Fibroblast of lung (primary cell): Measurements from ENCODE around the gene FOXS1. TPM values are rescaled to one million over a fixed set of nuclear protein-coding genes. Genes with fewer than 3 reads are reported as not detected.
"Not testable (repeated sequence)": the region's sequence is repeated elsewhere in the genome, so short reads cannot be mapped to it uniquely, and the experiment has no call there.

Source experiments
- DNase-seq, 2 donors: peaks; one replicate each; pipeline versions ENCODE4 v3.0.0 to v3.0.0-alpha.2; 2010; ENCODE audit warnings: low read depth in 2 of 2
- H2AFZ ChIP-seq: 2 replicates; pipeline ENCODE4 v1.5.1; 2012; ENCODE audit warnings: low read length, control low read depth, inconsistent platforms
- H3K27ac ChIP-seq: 2 replicates; pipeline ENCODE4 v1.5.1; 2011; ENCODE audit warnings: low read length, control low read depth; ENCODE audit not compliant: insufficient read depth
- H3K27me3 ChIP-seq: 2 replicates; pipeline ENCODE4 v1.5.1; 2011; ENCODE audit warnings: mild to moderate bottlenecking, low read length; ENCODE audit not compliant: control insufficient read depth, insufficient read depth
- H3K36me3 ChIP-seq: 2 replicates; pipeline ENCODE4 v1.5.1; 2011; ENCODE audit warnings: low read length; ENCODE audit not compliant: control insufficient read depth, insufficient read depth
- H3K4me1 ChIP-seq: 2 replicates; pipeline ENCODE4 v1.5.1; 2011; ENCODE audit warnings: low read length; ENCODE audit not compliant: control insufficient read depth, insufficient read depth; ENCODE audit errors: extremely low read depth
- H3K4me2 ChIP-seq: 2 replicates; pipeline ENCODE4 v1.5.1; 2011; ENCODE audit warnings: low read length, control low read depth; ENCODE audit not compliant: insufficient read depth; ENCODE audit errors: extremely low read depth
- H3K4me3 ChIP-seq, 4 experiments: fragments of 200-600 bp in 1 of 4; sonication (generic) in 1 of 4; replicated peaks in 1 of 4; 2 replicates each; pipeline ENCODE4 v1.5.1; 2011 to 2016; ENCODE audit warnings: low read length in 4 of 4, low read depth in 3 of 4, mild to moderate bottlenecking in 3 of 4, control low read depth in 2 of 4, inconsistent platforms in 1 of 4, mixed read lengths in 1 of 4; ENCODE audit not compliant: insufficient read depth in 1 of 4; ENCODE audit errors: control extremely low read depth in 1 of 4
- H3K79me2 ChIP-seq: 2 replicates; pipeline ENCODE4 v1.5.1; 2012; ENCODE audit warnings: mild to moderate bottlenecking, low read length, inconsistent platforms; ENCODE audit not compliant: control insufficient read depth, insufficient read depth
- H3K9ac ChIP-seq: 2 replicates; pipeline ENCODE4 v1.5.1; 2011; ENCODE audit warnings: mild to moderate bottlenecking, low read length, control low read depth; ENCODE audit not compliant: insufficient read depth
- H3K9me3 ChIP-seq: 2 replicates; pipeline ENCODE4 v1.5.1; 2012; ENCODE audit warnings: low read depth, low read length; ENCODE audit not compliant: control insufficient read depth, insufficient read depth
- H4K20me1 ChIP-seq: 2 replicates; pipeline ENCODE4 v1.5.1; 2011; ENCODE audit warnings: low read length; ENCODE audit not compliant: control insufficient read depth, insufficient read depth; ENCODE audit errors: extremely low read depth
- EZH2 ChIP-seq: IDR thresholded peaks from 2 replicates; pipeline ENCODE4 v1.5.1; 2012; ENCODE audit warnings: low read length, control low read depth, mild to moderate bottlenecking; ENCODE audit errors: missing control alignments
- polyA plus RNA-seq, 2 donors: library from polyadenylated mRNA; depleted of rRNA in 1 of 2; stranded (reverse) in 1 of 2; unstranded in 1 of 2; fragments of >200 nt; gene quantifications; 2 replicates each; pipeline ENCODE4 v1.2.1, GENCODE V29; 2011 to 2012; ENCODE audit warnings: missing spikeins in 1 of 2
- total RNA-seq: library from RNA; depleted of rRNA; stranded (reverse); fragments of >200 nt; gene quantifications from 2 replicates; pipeline ENCODE4 v1.2.1, GENCODE V29; 2014
- TF ChIP-seq, protein P1 (sequence below), 2 donors: IDR thresholded peaks in 1 of 2; conservative IDR thresholded peaks in 1 of 2; 1 replicate in 1 of 2; 2 replicates in 1 of 2; pipeline ENCODE4 v1.5.1; 2011 to 2012; ENCODE audit warnings: low read length in 2 of 2, control low read depth in 1 of 2, inconsistent platforms in 1 of 2, low read depth in 1 of 2, mild to moderate bottlenecking in 1 of 2

The FOXS1 gene
- total and polyA plus RNA-seq, 2 donors (not counting 1 experiment from before 2014, with no cell fraction given): under 0.01 TPM; not detected in 1

GRCh38 chr20:31830406-31830981 is 14.9 kb downstream of the FOXS1 start:
- DNase-seq: no peak
- Histone ChIP-seq H3K36me3 (no peaks in the 10 kb centered on the region), H2AFZ (no peak overlapping the region), H3K4me2 (no peak overlapping the region), H4K20me1 (no peaks in the 10 kb centered on the region), H3K27me3 (no peaks in the 10 kb centered on the region), H3K4me3 (no peak overlapping the region), H3K4me1 (peaks cover 3% of the 10 kb centered on the region), H3K27ac (no peak overlapping the region), H3K9me3 (no peaks in the 10 kb centered on the region), H3K9ac (no peak overlapping the region), H3K79me2 (no peaks in the 10 kb centered on the region)
- TF ChIP-seq, protein P1, sequence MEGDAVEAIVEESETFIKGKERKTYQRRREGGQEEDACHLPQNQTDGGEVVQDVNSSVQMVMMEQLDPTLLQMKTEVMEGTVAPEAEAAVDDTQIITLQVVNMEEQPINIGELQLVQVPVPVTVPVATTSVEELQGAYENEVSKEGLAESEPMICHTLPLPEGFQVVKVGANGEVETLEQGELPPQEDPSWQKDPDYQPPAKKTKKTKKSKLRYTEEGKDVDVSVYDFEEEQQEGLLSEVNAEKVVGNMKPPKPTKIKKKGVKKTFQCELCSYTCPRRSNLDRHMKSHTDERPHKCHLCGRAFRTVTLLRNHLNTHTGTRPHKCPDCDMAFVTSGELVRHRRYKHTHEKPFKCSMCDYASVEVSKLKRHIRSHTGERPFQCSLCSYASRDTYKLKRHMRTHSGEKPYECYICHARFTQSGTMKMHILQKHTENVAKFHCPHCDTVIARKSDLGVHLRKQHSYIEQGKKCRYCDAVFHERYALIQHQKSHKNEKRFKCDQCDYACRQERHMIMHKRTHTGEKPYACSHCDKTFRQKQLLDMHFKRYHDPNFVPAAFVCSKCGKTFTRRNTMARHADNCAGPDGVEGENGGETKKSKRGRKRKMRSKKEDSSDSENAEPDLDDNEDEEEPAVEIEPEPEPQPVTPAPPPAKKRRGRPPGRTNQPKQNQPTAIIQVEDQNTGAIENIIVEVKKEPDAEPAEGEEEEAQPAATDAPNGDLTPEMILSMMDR (conservative IDR thresholded peaks at IDR 0.05 in 1 of 2, IDR thresholded peaks at IDR 0.05 in 1 of 2; ENCODE audit: low read depth in 1 of 2, low read length in 2 of 2): no peak
- TF ChIP-seq EZH2: no peak

DNA sequence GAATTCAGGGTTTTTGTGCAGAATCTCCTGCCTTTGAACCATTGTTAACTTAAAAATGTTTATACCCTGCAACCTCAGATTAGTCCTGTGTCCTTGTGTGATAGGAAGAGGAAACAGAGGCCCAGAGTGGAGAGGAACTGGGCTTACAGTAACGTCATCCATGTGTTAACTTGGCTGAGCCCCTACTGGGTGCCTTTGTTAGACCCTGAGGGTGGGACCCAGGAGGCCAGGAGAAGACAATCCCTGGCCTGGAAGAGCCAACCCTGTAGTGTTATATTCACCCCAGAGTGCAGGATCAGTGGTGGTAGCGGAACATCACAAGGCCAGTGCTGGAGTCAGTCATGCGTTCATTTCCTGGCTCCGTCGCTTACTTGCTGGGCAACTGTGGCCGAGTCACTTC is 15.7 kb downstream of the FOXS1 start:
- H3K27ac ChIP-seq: no peak overlapping the region
- TF ChIP-seq EZH2: no peak
- TF ChIP-seq, protein P1 (conservative IDR thresholded peaks at IDR 0.05 in 1 of 2, IDR thresholded peaks at IDR 0.05 in 1 of 2; ENCODE audit: low read depth in 1 of 2, low read length in 2 of 2): no peak
- H3K4me2 ChIP-seq: no peak overlapping the region
- no peaks in the 10 kb centered on the region for H3K9me3 ChIP-seq
- H3K36me3 ChIP-seq: no peaks in the 10 kb centered on the region
- no peak for DNase-seq
- no peak overlapping the region for H2AFZ ChIP-seq
- no peak overlapping the region for H3K4me3 ChIP-seq
- no peaks in the 10 kb centered on the region for H3K4me1 ChIP-seq
- H3K9ac ChIP-seq: no peak overlapping the region
- H3K79me2 ChIP-seq: no peaks in the 10 kb centered on the region
- H4K20me1 ChIP-seq: no peaks in the 10 kb centered on the region
- H3K27me3 ChIP-seq: no peaks in the 10 kb centered on the region

DNA sequence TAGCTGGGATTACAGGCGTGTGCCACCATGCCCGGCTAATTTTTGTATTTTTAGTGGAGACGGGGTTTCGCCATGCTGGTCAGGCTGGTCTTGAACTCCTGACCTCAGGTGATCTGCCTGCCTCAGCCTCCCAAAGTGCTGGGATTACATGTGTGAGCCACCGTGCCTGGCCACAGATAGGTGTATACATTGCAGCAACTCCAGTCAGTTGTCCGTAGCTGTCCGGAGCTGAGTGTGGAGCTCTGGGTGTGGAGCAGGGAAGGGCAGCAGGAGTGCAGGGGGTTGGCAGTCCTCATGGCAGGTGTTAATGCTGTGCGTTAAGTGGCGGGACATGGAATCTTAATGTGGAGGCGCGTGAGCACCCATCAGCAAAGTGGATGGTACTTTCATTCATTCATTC is 17.4 kb downstream of the FOXS1 start:
- not testable (repeated sequence) for H4K20me1 ChIP-seq, H3K4me1 ChIP-seq, H3K27me3 ChIP-seq, H3K4me2 ChIP-seq, DNase-seq, H3K4me3 ChIP-seq, H2AFZ ChIP-seq, H3K36me3 ChIP-seq, H3K79me2 ChIP-seq, H3K27ac ChIP-seq, H3K9ac ChIP-seq, H3K9me3 ChIP-seq
